Epithelial cell of esophagus (primary cell): ENCODE data around the gene HBEGF.

Experiments
- DNase-seq: peaks from one replicate; pipeline ENCODE4 v3.0.0; 2010; ENCODE audit warnings: low read depth
- H3K4me3 ChIP-seq: 2 replicates; pipeline ENCODE4 v1.5.1; 2011; ENCODE audit warnings: mild to moderate bottlenecking, low read length, control low read depth
- TF ChIP-seq, protein P1 (sequence below): IDR thresholded peaks from 2 replicates; pipeline ENCODE4 v1.5.1; 2011; ENCODE audit warnings: low read depth, mild to moderate bottlenecking, low read length, control low read depth, inconsistent platforms; ENCODE audit not compliant: insufficient read depth; ENCODE audit errors: missing control alignments

Gene HBEGF

DNA sequence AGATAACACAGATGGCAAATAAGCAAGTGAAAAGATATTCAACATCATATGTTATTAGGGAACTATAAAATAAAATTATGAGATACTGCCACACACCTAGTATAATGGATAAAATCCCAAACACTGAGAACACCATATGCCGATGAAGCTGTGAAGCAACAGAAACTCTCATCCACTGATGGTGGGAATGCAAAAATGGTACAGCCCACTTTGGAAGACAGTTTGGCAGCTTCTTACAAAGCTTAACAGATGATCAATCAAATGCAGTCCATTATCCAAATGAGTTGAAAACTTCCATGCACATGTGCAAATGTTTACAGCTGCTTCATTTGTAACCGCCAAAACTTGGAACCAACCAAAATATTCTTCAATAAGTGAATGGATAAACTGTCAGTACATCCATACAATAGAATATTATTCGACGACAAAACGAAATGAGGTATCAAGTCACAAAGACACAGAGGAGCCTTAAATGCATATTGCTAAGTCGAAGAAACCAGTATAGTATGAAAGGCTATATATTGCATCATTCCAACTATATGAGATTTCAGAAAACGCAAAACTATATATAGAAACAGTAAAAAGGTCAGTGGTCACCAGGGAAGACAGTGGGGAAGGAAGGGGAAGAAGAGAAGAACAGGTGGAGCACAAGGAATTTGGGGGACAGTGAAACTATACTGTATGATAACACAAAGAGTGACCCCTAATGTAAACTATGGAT, 58.4 kb downstream of the HBEGF start:
- TF ChIP-seq, protein P1, sequence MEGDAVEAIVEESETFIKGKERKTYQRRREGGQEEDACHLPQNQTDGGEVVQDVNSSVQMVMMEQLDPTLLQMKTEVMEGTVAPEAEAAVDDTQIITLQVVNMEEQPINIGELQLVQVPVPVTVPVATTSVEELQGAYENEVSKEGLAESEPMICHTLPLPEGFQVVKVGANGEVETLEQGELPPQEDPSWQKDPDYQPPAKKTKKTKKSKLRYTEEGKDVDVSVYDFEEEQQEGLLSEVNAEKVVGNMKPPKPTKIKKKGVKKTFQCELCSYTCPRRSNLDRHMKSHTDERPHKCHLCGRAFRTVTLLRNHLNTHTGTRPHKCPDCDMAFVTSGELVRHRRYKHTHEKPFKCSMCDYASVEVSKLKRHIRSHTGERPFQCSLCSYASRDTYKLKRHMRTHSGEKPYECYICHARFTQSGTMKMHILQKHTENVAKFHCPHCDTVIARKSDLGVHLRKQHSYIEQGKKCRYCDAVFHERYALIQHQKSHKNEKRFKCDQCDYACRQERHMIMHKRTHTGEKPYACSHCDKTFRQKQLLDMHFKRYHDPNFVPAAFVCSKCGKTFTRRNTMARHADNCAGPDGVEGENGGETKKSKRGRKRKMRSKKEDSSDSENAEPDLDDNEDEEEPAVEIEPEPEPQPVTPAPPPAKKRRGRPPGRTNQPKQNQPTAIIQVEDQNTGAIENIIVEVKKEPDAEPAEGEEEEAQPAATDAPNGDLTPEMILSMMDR: no peak
- H3K4me3 ChIP-seq: no peak overlapping the region
- no peak for DNase-seq

GRCh38 chr5:140286424-140286823, 60.0 kb downstream of the HBEGF start:
- no peak for DNase-seq
- TF ChIP-seq, protein P1: no peak
- no peak overlapping the region for H3K4me3 ChIP-seq

- TF ChIP-seq, protein P1: no peak
Observed at GRCh38 chr5:140284013-140284412, 62.4 kb downstream of the HBEGF start.

More at GRCh38 chr5:140284013-140284412, 62.4 kb downstream of the HBEGF start:
- DNase-seq: no peak
- H3K4me3 ChIP-seq: no peak overlapping the region
